Endometrial microvascular endothelial cells (primary cell): ENCODE results near the gene ASB14. TPM values are rescaled to one million over a fixed set of nuclear protein-coding genes. Genes with fewer than 3 reads are reported as not detected.
"Not testable (repeated sequence)": the region's sequence is repeated elsewhere in the genome, so short reads cannot be mapped to it uniquely, and the experiment has no call there.

Source experiments
- in situ Hi-C: cut with HindIII; loops from 2 replicates; pipeline ENCODE4 v1.10.0; 2017; ENCODE audit warnings: low sequenced_read_pairs, low pct_unique_long_range_greater_than_20kb; ENCODE audit errors: inconsistent ontology term
- total RNA-seq: library from RNA; depleted of rRNA; stranded (reverse); fragments of >200 nt; gene quantifications from one replicate; pipeline ENCODE4 v1.2.3, GENCODE V29; 2015; ENCODE audit errors: inconsistent ontology term

Gene ASB14
- total RNA-seq = not detected

DNA sequence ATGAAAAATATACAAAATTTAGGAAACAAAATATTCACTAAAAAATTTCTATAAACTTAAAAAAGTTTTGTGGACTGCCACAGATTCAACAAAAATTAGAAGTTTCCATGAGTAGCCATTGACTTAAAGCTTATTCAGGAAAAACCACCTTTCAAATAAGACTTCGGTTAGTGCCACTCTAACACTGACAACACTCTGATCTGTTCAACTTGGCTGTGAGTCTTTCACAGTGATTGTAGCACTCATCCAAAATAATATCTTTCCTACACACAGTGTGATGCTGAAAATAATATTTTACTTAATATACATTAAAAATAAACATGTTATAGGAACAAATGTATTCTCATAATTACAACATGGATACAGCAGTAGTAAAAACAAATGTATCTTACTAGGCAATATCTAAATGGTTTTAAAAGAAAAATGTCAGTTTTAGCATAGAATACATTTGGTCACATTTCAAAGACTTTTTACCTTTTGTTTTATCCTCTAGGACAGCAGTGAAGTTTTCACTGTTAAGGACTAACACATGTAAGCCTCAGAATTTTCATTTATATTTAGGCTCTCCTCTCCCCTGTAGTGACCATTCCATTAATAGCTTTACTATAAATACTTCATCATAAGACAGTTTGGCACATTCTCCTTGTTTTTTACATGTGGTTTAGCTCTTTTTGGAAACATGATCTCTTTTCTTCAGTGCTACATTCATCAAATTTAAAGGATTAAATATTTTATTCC lies at the start of gene ASB14:
Gene ASB14 (minus strand): TSS at position 527 of the 738 bp plus-strand sequence. CDS start 652 bp downstream, outside the sequence.
- in situ Hi-C loops = no loop called here

DNA sequence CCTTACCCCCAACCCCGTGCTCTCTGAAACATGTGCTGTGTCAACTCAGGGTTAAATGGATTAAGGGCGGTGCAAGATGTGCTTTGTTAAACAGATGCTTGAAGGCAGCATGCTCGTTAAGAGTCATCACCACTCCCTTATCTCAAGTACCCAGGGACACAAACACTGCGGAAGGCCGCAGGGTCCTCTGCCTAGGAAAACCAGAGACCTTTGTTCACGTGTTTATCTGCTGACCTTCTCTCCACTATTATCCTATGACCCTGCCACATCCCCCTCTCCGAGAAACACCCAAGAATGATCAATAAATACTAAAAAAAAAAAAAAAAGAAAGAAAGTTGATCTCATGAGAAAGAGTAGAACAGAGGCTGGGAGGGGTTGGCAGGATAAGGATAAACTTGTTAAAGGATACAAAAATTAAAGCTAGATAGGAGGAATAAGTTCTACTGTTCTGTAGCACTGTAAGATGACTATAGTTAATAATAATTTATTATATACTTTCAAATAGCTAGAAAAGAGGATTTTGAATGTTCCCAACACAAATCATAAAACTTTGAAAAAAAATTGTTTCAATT lies 46.7 kb upstream of the ASB14 start:
- in situ Hi-C loops = not testable (repeated sequence)

DNA sequence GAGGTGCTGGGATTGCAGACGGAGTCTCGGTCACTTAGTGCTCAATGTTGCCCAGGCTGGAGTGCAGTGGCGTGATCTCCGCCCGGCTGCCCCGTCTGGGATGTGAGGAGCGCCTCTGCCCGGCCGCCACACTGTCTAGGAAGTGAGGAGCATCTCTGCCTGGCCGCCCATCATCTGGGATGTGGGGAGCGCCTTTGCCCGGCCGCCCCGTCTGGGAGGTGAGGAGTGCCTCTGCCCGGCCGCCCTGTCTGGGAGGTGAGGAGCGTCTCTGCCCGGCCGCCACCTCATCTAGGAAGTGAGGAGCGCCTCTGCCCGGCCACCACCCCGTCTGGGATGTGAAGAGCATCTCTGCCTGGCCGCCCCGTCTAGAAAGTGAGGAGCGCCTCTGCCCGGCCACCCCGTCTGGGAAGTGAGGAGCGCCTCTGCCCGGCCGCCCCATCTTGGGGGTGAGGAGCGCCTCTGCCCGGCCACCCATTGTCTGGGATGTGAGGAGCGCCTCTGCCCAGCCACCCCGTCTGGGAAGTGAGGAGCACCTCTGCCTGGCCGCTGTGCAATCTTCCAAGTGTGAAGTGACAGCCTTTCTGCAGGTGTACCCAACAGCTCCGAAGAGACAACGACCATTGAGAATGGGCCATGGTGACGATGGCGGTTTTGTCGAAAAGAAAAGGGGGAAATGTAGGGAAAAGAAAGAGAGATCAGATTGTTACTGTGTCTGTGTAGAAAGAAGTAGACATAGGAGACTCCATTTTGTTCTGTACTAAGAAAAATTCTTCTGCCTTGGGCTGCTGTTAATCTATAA lies 46.0 kb upstream of the ASB14 start:
- in situ Hi-C loops = not testable (repeated sequence)

DNA sequence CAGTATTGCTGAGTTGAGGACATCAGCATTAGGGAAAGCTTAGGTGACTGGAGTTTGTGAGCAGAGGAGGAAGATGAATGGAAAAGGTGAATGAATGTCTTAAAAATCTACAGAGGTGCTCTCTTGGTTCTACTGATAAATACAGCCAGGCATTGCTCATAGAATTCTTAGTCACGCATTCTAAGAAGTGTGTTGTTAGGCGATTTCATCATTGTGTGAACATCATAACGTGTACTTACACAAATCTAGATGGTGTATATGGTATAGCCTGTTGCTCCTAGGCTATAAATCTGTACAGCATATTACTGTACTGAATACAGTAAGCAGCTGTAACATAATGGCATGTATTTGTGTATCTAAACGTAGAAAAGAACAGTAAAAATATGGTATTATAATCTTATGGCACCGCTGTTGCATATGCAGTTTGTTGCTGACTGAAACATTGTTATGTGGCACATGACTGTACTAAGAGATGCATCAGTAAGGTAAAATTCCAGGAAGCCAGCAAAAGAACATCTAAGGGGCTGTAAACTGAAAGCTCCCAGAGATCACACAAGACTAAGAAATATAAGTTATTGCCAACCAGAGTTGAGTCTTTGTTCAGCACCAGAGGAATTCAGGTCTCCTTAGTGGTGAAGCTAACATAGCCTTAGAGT lies 42.9 kb upstream of the ASB14 start:
- in situ Hi-C loops = no loop called here

DNA sequence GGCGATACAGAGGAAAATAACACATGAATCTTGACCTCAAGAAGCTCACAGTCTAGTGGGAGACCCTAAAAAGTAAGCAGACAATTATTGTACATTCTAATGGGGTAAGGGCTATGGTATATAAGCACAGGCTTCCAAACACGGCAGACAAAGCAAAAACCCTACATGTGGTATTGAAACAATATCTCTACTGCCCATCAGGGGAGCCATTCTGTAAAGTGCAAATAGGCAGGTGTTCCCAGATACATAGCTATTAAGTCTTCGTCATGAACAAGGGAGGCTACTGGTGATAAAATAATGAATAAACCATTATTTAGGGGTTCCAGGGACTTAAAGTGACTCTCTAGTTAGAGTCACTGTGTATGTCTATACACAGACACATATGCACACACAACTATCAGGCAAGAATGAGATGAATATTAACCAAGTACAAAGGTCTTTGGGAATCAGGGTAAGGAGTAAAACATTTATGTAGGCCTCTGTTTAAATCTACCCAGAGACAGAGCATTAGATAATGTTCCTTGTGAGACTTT lies 38.7 kb upstream of the ASB14 start:
- in situ Hi-C loops = no loop called here

DNA sequence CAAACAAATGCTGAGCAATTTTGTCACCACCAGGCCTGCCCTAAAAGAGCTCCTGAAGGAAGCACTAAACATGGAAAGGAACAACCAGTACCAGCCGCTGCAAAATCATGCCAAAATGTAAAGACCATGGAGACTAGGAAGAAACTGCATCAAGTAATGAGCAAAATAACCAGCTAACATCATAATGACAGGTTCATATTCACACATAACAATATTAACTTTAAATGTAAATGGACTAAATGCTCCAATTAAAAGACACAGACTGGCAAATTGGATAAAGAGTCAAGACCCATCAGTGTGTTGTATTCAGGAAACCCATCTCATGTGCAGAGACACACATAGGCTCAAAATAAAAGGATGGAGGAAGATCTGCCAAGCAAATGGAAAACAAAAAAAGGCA lies 34.0 kb upstream of the ASB14 start:
- in situ Hi-C loops = not testable (repeated sequence)

DNA sequence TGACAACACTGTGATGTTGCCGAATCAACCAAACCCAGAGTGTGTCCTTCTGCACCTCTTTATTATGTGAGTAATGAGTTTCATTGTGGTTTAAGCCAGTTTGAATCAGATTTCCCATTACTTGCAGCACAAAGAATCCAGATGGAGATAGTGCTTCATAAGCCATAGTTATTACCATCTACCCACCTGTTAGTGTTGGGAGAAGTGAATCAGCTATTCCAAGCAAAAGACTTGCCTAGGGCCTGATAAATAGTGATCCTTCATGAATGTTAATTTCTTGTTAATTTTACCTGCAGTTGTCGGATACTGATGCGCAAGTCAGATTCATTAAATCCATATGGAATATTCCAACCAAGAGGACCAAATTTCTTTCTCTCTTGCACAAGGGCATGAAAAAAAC lies 21.7 kb upstream of the ASB14 start:
- in situ Hi-C loops = no loop called here

DNA sequence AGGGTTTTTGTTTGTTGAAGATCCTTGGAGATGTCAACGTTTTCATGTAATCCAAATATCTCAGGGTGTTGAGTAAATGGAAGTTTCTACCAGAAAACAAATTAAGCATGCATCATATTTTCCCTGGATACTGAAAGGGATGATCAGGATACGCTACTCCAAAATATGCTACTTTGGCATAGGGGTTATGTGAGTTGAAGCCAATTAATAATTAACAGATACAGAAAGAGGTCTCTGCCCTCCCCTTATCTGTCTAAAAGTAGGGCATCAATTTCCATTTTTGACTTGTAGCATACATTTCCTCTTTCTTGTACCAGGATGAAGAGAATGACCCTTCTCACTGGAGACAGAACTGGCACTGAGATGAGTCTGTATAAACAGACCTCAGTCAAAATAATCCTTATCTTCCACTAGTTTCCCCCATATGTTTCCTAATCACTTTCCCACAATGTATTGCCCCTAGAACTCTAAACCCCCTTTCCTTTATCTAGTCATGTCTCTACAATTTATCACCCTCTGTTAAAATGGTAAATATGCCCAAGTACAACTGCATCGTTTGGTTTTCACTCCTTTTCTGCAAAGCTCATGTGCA lies 17.4 kb upstream of the ASB14 start:
- in situ Hi-C loops = no loop called here

DNA sequence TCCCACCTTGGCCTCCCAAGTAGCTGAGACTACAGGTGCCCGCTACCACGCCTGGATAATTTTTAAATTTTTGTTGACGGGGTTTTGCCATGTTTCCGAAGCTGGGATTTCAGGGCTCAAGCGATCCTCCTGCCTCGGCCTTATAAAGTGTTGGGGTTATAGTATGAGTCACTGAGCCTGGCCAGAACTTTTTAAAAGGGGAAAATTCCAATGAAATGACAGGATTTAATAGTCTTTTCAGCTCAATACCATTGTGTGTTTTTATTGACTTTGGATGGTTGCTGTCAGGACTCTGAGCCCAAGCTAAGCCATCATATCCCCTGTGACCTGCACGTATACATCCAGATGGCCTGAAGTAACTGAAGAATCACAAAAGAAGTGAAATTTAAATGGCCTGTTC lies 11.0 kb upstream of the ASB14 start:
- in situ Hi-C loops = not testable (repeated sequence)

DNA sequence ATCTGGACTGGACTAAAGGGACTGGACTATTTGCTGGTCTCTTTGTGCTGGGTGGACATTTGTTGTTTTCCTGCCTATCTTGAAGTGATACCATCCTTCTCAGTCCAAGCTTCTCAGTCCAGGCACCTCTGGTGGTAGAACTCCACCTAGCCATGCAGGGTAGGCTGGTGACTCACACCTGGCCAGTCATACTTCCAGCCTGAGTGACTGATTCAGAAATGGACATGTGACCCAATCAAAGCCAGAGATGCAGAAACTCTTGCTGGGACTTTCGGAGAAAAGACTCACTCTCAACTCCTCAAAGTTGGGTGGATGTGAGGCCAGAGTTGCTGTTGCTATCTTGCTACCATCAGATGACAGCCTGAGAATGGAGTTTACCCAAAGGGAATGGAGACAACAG lies 5.6 kb upstream of the ASB14 start:
- in situ Hi-C loops = no loop called here

DNA sequence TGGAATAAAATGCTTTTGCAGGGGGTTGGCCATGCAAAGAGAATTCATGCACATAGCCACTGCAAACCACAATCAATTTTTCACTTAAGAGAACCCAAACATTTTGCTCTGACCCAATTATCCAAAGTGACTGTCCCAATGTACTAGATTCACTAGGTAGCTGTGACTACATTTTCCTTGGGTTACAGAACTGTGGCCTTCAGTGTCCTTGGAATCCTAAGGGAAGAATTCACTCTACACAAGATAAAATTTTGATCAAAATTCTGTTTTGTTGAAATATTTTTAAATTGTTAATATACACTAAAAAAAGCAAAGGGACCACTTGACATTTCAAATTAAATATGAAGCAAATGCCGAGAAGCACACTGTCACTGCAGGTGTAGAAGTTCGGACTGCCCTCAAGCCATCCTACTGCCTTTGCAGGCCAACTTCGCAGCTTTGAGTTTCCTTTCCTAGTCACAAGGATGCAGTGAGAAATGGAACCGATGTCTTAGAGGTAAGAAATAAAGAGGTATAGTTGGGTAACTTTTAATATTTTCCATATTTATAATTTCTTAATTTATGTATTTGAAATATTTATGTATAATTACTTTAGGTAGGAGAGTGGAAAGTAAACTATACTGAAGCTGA lies 527 bp upstream of the ASB14 start:
- in situ Hi-C loops = no loop called here

DNA sequence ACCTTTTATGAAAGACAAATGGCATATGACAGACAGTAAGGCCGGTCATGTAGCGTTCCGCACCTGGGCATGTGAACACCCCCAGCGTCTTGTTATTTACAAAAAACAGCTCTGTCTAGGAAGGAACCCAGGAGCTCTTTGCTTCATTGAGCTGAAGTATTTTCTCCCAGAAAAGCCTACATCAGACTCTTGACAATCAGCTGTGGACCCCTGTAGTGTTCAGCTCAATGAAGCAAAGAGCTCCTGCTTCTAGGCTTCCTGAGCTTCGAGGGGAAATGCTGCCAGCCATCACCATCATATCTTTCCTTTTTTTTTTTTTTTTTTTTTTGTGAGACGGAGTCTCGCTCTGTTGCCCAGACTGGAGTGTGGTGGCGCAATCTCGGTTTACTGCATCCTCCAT lies 4.1 kb downstream of the ASB14 start:
- in situ Hi-C loops = no loop called here

DNA sequence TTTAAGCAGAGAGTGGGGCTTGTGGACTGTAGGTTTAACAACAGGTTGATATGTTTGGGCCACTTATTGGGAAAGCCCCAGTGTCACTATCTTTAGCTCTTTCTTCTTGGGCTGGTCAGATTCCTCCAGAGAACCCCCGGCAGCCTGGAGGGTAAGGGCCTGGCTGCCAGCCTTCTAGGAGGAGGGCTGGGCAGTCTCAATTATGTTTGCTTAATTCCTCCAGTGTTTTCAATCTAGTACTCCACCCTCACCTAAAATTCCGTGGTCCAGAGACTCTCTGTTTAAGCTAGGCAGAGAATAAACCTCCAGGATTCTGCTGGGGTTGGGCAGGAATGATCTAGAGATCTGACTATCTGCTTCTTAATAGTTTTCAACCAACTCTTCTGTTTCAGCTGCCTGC lies 5.3 kb downstream of the ASB14 start:
- in situ Hi-C loops = no loop called here

DNA sequence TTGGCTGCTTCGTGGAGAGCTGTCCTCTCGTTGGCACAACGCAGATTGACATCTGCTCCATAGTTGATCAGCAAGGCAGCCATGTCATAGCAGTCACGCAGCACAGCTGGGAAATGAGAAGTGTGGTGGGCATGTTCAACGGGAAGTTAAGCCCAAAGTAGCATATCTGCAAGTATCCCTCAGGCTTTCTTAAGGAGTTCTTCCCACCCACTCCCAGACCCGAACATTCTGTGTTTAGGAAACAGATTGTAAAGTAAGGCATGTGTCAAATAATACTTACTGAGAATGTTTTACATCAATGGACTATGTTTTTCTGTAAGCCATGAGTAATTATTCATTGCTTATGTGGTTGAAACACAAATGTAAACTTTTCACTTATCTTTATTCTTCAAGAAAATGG lies 9.2 kb downstream of the ASB14 start:
- in situ Hi-C loops = no loop called here

DNA sequence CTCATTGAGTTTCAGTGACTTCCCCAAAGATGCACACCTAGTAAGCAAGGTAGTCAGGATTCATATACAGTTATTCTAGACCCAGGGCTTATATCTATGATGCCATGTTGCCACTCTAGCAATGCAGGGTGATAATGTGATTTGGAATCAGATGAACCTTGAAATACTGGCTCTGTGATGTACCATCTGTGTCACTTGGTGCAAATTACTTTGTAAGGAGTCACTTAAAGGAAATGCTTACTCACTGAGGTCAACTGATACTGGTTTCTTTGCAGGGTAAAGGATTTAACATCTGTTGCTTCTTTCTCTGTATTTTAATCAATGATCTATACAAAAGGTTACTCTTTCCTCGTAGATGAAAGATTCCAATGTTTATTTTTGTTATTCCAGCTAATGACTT lies 10.8 kb downstream of the ASB14 start:
- in situ Hi-C loops = no loop called here

DNA sequence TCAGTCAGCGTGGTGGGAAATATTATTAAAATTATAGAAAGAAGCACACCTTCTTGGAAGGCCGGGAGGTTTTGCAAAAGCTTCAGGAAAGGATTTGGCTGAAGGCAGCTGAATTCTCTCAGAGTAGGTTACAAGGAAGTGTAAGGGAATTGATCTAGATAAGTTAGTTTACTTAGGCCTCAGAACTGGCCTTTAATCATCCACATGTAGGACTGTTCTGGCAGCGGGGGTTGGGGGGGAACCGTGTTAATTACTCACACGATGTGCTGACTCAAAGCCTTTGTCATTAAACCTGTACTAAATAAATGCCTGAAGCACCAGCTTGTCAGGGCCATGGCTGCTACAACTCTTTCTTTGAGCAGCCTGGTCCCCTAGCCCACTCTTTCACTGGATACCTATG lies 12.8 kb downstream of the ASB14 start:
- in situ Hi-C loops = no loop called here

DNA sequence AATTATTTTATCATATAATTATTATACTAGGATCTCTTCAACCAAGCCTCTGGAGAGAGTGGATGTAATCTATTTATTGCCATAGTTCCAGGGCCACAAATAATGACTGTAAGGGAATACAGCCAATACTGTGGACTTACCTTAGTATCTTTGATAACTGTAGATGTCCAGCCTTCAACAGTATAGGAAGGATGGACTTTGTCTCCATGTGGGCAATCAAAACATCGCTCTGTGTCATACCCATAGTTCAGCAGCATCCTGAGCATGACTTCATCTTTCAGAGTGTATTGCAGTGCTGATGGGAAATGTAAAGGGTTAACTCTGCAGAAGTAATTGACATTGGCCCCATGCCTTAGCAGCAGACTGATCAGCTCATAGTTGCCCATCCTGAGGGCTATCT lies 14.2 kb downstream of the ASB14 start:
- in situ Hi-C loops = no loop called here

DNA sequence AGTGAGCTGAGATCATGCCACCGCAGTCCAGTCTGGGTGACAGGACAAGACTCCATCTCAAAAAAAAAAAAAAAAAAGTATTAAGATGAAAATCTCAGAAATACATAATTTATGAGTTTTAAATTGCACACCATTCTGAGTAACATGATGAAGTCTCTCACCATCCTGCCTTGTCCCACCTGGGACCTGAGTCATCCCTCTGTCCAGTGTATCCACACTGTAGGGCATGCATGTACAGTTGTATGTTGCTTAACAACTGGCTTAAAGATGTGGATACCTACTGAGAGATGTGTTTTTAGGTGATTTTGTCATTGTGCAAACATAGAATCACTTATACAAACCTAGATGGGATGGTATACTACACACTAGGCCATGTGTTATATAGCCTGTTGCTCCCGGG lies 17.1 kb downstream of the ASB14 start:
- in situ Hi-C loops = no loop called here

DNA sequence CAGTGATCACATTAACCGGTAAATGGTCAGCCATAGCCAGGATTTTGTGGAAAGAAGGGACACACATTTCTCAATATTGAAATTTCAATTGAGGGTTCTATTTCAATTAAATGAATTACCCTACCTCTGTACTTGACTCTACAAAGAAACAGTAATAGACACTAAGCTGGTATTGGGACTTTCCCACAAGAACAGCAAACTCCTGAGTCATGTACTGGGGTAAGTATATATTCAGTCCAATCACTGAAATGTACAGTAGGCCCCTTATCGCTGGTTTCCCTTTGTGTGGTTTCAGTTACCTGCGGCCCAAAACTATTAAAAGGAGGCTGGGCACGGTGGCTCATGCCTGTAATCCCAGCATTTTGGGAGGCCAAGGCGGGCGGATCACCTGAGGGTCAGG lies 17.6 kb downstream of the ASB14 start:
- in situ Hi-C loops = no loop called here
